Right renal pelvis (tissue), 4 donors: ENCODE measurements around the gene HSPG2. TPM values are rescaled to one million over a fixed set of nuclear protein-coding genes. Genes with fewer than 3 reads are reported as not detected.
A peak's percentile ranks its signal among the peaks of the same experiment; 100 is the strongest.
"Not testable (repeated sequence)": the region's sequence is repeated elsewhere in the genome, so short reads cannot be mapped to it uniquely, and the experiment has no call there.

ENCODE experiments used
- DNase-seq, 4 donors: peaks; one replicate each; pipeline ENCODE4 v3.0.0-alpha.2; 2013; ENCODE audit warnings: low read depth in 4 of 4, low spot score in 3 of 4, missing footprints in 1 of 4
- polyA plus RNA-seq, 4 donors: library from polyadenylated mRNA; unstranded; fragments of 120-200 nt; gene quantifications; one replicate each; pipeline ENCODE4 v1.2.1, GENCODE V29; 2013; ENCODE audit not compliant: insufficient read length in 4 of 4

HSPG2 gene
- 100 to 1,000 TPM; 147 to 222 (median 176) TPM for polyA plus RNA-seq

DNA sequence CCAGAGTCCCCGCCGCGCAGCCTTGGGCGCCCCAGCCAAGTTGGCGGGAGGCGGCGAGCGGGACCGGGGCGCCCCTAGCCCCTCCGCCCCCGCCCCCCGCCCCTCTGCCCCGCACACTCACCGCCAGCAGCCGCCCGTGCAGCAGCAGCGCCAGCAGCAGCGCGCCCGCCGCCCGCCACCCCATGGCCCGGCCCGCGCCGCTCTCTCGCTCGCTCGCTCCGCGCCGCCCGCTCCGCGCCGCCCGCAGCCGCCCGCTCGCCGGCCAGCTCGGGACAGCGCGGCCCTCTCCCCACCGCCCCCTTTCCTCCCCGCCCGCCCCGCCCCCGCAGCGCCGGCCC, at the start of gene HSPG2:
Gene HSPG2, minus strand, starts transcription at position 277 of the 338 bp plus-strand sequence. Its CDS starts 93 bp downstream, at position 184.
- no peak for DNase-seq

DNA sequence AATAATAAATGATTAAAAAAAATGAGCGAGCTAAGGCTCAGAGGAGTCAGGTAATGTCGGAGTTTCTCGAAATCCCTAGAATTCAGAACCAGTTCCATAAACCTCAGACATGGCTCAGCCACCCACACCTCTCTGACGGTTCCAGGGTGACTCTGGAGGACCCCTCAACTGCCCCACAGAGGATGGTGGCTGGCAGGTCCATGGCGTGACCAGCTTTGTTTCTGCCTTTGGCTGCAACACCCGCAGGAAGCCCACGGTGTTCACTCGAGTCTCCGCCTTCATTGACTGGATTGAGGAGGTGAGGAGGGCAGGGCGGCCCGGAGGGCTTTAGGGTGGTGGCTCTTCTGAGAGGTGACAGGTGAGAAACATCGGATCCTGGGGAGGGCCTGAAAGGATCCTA, 49.3 kb upstream of the HSPG2 start:
- DNase-seq, result not testable (repeated sequence)

GRCh38 chr1:21985893-21986292, 48.8 kb upstream of the HSPG2 start:
- DNase-seq, result not testable (repeated sequence)

GRCh38 chr1:21983539-21983938, 46.4 kb upstream of the HSPG2 start:
- DNase-seq, result not testable (repeated sequence)

- DNase-seq, result not testable (repeated sequence)
These were observed 45.0 kb upstream of the HSPG2 start for GRCh38 chr1:21982122-21982521.

- not testable (repeated sequence) for DNase-seq
These were observed 44.1 kb upstream of the HSPG2 start for GRCh38 chr1:21981253-21981652.

- not testable (repeated sequence) for DNase-seq
These were observed 43.6 kb upstream of the HSPG2 start for GRCh38 chr1:21980515-21981220.

GRCh38 chr1:21978209-21978608, 41.1 kb upstream of the HSPG2 start:
- not testable (repeated sequence) for DNase-seq

GRCh38 chr1:21976703-21977239, 39.7 kb upstream of the HSPG2 start, which contains the start of gene CELA3B:
CELA3B (plus strand) TSS chr1:21977022; CDS start chr1:21977040, 18 bp downstream.
- not testable (repeated sequence) for DNase-seq

- not testable (repeated sequence) for DNase-seq
These were observed 38.2 kb upstream of the HSPG2 start for GRCh38 chr1:21975296-21975695.

DNA sequence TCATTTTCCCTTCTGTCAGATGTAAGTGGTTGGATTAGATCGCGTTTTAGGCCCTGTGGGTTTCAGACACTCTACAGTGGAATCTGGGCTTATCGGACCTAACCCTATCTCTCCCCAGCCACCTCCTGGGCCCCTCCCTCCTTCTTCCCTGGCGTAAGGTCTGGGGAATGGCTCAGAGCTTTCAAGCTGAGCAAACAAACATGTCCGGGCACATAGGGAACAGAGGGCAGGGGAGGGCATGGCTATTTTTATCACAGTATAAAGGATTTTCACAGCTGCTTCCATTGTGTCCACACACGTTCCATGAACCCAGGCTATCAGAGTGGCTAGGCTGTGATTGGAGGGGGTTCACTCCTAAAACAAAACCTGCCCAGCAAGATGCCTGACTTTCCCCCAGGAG, 37.6 kb upstream of the HSPG2 start:
- DNase-seq, result not testable (repeated sequence)

- not testable (repeated sequence) for DNase-seq
These were observed 36.8 kb upstream of the HSPG2 start for GRCh38 chr1:21973948-21974347.

GRCh38 chr1:21972973-21973441, 35.9 kb upstream of the HSPG2 start:
- not testable (repeated sequence) for DNase-seq

- DNase-seq, result not testable (repeated sequence)
These were observed 33.4 kb upstream of the HSPG2 start for GRCh38 chr1:21970523-21970922.

GRCh38 chr1:21969066-21969465, 32.0 kb upstream of the HSPG2 start:
- not testable (repeated sequence) for DNase-seq

- not testable (repeated sequence) for DNase-seq
These were observed 30.1 kb upstream of the HSPG2 start for GRCh38 chr1:21967216-21967615.

DNA sequence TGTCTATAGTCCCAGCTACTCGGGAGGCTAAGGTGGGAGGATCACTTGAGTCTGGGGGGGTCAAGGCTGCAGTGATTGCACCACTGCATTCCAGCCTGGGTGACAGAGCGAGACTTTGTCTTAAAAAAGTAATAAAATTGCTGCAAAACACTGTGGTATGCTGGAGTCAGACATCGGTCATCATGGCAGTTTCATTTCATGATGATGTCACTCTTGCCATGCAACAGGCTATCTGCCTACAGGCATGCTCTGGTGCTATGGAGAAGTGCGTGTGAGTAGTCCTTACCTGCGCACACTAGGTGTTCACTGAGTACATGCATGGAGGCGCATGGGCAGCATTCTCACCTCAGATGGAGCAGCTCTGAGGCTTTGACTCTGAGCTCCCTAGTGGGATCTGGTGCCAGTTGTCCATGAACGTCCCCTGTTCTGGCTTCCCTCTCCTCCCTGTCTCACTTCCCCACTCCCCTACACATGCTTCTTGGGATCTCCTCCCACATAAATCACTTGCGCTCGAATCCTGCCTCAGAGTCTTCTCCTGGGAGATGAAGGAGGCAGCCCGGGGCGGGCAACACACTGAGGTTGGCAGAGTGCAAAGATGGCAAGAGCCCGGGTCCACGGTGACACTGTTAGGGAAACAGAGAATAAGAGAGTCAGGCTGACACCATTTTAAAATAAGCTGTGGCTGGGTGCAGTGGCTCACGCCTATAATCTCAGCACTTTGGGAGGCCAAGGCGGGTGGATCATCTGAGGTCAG, 29.3 kb upstream of the HSPG2 start:
- DNase-seq, result no peak

DNA sequence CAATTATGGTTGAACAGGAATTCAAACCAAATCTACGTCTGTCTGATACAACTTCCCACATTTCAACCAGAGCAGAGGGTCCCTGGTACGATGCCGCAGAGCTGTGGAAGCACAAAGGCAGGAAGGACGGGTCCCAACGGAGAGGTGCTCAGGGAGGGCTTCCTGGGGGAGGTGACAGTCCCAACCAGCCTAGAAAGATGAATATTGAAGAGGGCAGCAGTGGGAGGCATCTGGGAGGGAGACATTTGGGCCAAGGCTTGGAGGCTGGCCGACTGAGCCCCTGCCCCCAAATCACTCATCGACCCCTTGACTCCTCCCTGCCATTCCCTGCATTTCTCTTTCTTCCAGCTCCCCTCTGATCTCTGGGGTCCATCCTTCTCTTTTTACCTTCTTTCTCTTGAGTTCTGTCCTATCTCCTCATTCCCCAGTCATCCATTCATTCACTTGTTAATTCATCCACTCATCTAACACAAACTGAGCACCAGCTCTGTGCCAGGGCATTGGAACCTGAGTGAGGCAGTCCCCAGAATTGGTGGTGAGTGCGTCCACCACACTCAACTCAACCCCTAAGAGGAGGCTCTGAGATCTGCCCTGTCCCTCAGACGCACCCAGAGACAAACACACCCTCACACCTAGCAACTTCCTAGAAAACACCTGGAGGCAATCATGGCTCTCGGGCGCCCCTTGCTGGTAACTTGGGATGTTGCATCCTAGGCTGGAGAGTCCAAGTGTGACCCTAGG, 26.5 kb upstream of the HSPG2 start:
- DNase-seq, result peak; percentile 60 to 72 (median 62)

DNA sequence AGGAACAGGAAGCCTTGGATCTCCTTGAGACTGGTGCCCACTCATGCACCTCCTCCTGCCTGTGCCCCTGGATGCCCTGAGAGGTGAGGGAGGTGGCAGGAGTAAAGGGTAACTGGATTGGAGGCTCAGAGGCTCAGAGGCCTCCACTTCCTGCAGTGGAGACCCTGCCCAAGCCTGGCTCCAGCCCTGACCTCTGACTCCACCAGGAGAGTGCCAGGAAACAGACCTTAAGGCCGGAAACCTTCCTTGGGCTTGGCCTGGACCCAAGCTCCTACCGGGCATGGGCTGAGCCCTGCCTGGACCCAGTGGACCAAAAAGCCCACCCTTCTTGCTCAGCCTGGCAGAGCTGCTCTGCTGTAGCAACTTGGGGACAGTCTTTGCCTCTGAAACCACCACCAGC, 24.7 kb upstream of the HSPG2 start:
- DNase-seq, result no peak

DNA sequence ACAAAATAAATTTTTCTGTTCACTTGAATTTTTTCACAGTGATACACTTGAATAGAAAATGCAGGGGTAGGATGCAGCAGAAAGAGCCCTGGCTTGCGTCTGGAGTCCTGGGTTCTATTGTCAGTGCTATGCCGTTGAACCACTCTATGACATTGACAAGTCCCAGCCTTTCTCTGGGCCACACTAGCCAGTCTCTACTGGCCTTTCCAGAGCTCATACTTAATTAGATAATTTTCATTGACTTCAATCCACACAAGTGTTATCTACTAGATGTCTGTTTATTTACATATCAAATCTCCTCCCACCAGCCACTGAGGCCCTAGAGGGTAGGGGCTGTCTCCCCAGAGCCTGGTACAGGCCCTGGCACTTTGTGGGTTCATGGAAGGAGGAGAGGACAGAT, 24.2 kb upstream of the HSPG2 start:
- DNase-seq, result no peak
